Pons (tissue), 1 donor: ENCODE results near the gene AREL1.

Experiments used
- DNase-seq: peaks from one replicate; pipeline ENCODE4 v3.0.0-alpha.2; 2016; ENCODE audit warnings: low spot score

The AREL1 gene

DNA sequence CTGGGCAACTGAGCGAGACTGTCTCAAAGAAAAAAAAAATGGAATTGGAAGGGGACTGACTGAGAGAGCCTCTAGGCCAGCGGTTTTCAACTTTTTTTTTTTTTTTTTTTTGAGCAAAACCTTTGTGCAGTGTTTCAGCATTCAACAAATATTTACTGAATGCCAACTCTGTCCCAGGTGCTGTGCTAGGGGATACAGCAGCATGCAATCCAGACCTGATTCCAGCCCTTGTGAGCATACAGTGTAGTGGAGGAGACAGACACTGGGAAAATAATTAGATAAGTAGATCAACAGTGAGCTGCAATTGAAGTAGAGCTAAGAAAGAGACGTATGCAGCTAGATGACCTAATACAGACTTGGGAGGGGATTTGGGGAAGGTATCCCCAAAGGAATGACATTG is 77.0 kb downstream of the AREL1 start:
- DNase-seq, result no peak

DNA sequence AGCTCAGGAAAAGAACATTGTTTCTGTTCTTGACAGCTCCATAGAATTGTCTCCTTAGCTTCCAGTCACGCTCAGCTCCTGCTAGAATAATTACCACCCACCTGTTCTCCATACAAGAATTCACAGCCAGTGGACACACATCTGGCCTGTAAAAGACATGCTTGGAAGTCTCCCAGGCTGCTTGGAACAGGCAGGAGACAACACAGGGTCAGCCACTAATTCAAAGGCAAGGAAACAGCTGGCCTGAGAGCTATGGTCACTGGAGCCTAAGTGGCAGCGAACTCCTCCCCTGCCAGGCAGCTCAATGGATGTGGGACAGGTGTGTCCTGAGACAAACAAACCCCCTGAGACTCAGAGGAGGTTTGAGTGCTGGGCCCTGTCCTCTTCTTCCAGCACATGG is 77.9 kb downstream of the AREL1 start:
- no peak for DNase-seq

DNA sequence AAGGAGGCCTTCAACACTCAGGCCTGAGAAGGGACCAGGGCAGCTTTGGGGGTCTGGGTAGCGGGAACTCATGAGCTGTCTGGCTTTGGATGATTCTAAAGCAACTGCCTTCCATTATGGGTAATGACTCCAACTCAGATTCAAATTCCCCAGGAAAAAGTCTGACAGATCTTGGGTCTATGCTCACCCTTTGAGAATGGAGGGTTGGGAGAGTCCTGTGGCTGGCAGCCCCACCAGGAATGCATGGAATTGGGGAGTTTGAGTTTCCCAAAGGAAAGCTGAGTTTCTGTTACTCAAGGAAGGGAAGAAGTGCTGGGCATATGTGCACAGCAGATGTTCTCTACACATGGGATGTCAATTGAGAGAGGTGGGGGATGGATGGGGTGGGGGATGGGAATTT is 78.4 kb downstream of the AREL1 start:
- no peak for DNase-seq

DNA sequence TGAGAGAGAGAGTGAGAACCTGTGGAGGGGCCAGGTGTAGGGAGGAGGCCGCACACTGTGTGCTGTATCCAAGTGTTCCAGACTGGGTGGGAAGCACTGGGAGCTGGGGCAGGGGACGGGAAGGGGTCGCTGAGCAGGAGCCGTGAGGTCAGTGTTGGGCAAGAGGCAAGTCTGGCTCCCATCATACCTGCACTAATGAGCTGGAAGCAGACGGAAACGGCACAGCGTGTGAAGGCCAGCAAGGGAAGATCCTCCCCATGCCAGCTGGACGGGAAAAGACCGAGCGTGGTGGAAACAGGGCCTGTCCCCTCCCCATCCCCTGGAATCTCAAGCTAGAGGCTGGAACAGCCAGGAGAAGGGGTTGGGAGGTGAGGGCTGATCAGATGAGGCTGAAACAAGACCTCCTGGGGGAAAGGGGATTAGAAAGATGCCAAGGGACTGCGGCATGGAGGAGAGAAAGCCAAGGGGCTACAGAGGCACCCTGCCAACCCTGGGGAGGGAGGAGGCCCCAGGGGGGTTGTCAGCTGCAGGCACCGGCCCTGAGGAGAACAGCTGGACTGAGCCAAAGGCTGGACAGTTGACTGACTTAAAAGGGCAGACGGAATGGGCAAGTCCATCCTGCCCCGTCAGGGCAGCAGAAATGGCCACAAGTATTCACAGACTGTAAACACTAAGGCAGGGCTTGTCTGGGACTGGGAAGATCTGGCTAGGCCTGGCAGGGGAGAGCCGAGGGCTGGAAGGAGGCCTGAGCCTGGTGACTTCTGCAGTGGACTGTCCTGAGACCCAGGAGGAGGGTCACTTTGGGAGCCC is 81.8 kb downstream of the AREL1 start:
- no peak for DNase-seq

DNA sequence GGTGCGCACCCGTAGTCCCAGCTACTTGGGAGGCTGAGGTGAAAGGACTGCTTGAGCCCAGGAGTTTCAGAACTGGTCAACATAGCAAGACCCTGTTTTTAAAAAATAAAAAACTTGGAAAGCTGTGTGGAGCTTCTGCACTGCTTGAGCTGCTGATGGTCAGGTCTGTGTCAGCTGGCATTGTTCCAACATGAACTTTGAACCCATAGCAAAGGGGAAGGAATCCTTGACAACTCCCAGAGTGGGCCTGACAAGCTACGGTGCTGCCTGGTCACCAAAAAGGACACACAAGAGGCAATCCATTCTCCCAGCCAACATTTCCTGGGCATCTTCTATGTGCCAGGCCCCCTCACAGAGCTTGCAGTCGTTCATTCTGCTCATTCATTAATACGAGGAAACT is 84.5 kb downstream of the AREL1 start:
- no peak for DNase-seq

DNA sequence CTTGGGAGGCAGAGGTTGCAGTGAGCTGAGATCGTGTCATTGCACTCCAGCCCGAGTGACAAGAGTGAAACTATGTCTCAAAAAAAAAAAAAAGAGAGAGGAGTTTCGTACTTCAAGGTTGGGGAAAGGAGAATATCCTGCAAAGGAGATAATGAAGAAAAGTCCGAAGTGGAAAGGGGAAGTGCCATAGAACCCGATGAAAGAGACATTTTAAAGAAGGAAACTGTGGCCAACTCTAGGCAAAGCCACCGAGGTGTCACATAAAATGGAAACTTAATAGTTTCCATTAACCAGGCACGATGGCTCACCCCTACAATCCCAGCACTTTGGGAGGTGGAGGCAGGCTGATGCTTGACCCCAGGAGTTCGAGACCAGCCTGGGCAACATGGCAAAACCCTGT is 85.8 kb downstream of the AREL1 start:
- peak; percentile 19 for DNase-seq

DNA sequence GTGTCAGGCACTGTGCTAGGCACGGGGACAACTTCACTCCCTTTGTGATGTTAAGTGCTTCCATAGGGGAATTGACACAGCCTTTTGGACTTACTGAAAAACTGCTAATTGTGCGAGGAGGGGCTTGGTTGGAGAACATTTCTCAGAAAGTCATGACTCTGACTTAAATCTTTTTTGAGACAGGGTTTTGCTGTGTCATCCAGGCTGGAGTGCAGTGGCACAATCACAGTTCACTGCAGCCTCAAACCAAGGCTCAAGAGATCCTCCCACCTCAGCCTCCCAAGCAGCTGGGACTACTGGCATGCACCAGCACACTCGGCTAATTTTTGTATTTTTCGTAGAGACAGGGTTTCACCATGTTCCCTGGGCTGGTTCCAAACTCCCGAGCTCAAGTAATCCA is 90.6 kb downstream of the AREL1 start:
- DNase-seq, result no peak

DNA sequence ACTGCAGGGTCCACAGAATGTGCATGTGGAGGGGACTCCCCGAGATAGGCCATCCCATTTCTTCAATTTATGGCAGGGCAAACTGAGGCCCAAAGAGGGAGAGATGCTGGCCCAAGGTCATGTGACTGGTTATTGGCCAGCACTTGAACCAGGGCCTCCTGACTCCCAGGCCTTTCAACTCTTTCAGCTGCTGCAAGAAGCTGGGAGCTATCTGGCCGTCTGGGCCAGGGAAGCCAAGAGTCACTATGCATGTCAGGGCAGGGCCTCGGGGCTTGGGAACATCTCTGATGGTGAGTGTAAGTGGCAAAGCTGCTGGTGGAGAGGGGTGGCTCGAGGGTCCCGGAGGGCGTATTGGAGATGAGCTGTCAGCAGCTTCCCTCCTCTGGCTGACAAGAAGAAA is 91.3 kb downstream of the AREL1 start:
- no peak for DNase-seq

DNA sequence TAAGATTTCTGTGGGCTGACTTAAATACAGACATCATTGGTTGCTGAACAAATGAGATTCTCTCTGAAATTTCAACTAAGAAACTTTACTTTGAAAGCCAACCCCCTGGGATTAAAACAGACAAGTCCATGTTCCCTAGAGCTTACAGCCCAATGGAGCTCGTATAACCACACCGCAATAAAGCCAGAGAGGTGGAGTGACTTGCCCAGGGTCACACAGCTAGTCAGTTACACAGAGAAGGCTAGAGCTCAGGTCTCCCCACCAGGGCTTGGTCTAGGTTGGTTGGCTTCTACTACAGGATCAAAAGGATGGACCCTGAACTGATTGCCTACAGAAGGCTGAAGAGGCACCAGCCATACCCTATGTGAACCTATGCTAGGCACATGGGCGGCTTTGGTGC is 92.0 kb downstream of the AREL1 start:
- DNase-seq, result no peak

DNA sequence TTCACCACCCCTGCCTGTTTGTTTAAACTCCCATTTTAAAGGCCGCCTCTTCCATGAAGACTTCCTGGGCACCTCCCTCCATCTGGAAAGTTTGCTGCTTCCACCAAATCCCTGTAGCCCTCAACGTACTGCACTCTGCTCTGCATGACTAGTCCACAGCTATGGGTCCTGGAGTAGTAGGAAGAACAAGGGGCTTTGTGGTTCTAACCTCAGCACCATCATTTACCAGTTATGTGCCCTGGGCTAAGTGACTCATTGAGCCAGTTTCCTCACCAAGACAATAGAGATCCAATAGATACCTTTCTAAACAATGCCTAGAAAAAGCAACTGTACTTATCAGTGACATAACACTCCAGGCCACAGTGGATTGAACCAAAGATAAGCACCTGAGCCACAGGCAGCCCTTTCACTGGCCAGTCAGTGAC is 92.4 kb downstream of the AREL1 start:
- DNase-seq, result no peak

DNA sequence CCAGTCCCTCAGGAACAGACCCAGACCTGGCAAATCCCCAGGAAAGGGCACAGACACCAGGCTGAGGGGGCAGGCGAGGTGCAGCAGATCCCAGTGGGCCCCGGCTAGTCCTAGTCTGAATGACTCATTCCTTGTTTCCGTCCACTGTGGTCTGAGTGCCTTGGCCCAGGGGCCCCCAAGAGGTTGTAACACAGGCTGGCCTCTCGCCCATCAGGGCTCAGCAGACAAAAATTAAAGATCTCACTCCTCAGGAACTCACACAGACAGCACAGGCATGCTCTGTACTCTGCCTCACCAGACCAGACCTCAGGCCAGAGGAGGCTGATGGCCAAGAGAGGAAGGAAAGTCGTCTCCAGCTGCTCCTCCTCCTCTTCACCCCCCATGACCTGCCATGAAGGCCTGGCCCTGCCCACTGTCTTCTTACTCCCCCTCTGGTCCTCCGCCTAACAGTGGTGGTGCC is 93.2 kb downstream of the AREL1 start:
- DNase-seq, result no peak

DNA sequence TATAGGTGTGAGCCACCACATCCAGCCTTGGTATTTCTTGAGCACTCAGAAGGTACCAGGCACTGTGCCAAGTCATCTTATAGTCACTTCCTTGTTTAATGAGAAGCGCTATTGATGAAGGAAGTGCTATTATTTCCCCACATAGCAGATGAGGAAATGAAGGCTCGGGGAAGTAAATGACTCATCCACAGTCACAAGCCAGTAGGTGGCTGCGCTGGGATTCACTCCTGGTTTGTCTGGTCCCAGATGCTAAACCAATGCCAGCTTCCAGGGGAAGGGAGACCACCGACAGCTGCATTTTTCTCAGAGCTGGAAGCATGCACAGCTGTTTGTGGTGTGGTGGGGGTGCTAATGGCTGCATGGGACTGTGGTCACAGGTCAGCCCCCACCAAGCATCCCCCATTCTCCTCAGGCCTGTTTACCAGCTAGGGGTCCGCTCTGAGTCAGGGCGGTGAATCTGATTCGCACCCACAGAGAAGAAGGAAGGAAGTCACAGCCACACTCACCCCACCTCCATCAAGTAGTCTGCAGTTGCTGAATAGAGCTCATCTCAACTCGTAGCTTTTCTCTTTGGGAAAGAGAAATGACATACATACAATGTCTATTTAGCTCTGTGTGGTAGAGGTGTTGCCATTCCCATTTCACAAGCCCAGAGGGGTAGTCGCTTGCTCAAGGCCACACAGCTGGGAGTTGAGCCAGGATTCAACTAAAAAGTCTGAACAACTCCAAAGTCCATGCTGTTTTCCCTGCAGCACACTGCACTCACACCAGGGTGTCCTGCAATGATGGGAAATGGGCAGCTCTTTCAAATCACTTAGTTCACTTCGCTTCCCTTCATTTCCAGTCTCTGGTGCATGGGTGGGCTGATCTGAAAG is 94.6 kb downstream of the AREL1 start:
- peak; percentile 52 for DNase-seq

DNA sequence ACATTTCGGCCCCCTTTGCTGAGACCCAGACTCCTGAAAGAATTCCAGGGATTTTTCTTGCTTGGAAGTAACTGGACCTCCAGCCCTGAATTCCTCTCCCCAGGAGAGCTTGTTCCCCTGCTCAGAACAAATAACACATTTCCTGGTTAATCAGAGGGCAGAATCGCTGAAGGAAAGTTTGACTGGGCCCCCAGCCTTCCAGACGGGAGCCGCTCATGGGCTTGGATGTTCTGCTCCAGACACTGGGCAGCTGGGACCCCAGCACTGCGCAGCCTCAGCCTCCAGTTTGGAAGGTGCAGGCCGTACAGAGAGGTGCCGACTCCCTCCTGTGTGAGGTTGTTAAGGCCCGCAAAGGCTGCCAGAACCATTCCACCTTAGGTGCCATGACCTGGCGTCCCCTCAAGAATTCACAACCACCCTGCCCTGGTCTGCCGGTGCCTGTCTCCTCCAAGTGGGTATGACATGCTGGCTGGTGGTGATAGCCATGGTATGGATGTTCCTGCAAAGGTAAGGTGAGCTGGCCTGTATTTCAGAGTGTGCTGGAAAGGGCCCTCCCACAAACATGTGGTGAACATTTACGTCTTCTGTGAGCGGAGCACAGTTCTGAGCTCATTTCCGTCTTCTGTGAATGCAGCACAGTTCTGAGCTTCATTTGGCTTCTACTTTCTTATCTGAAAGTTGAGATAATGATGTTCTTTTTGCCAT is 95.7 kb downstream of the AREL1 start:
- DNase-seq, result no peak

DNA sequence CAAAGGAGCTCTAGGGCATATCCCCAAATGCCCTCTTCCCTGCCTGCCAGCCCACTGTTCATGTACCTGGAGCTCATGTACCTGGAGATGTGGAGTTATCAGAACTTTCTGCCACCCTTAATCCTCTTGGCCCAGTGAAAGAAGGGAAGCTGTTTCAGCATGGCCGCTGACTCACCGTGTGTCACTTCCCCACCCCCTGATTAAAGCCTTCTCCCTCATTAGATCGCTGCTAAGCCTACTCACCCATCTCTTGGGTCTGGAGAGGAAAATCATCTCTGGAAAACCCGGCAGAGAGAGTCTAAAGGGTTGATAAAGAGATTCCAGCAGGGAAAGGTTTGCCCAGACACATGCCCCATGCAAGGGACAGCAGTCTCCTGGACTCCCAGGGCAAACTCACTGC is 96.4 kb downstream of the AREL1 start:
- DNase-seq, result no peak

DNA sequence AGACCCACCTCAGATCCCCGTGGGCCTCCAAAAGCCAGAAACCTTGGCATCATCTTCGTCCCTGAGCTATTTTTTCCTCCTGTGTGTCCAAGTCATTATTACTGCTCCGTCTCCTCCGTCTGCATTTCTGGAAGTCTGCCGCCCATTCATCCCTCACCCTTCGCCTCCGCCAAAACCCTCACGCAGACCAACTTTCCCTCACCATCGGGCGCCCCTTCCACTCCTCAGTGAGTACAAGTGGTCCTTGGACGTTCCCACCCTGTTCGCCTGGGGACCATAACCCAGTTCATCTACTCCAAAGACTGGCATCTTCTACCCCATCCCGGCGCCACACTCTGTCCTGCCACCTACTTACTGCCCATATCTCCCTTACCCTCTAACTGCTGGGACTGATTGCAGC is 97.1 kb downstream of the AREL1 start:
- no peak for DNase-seq

DNA sequence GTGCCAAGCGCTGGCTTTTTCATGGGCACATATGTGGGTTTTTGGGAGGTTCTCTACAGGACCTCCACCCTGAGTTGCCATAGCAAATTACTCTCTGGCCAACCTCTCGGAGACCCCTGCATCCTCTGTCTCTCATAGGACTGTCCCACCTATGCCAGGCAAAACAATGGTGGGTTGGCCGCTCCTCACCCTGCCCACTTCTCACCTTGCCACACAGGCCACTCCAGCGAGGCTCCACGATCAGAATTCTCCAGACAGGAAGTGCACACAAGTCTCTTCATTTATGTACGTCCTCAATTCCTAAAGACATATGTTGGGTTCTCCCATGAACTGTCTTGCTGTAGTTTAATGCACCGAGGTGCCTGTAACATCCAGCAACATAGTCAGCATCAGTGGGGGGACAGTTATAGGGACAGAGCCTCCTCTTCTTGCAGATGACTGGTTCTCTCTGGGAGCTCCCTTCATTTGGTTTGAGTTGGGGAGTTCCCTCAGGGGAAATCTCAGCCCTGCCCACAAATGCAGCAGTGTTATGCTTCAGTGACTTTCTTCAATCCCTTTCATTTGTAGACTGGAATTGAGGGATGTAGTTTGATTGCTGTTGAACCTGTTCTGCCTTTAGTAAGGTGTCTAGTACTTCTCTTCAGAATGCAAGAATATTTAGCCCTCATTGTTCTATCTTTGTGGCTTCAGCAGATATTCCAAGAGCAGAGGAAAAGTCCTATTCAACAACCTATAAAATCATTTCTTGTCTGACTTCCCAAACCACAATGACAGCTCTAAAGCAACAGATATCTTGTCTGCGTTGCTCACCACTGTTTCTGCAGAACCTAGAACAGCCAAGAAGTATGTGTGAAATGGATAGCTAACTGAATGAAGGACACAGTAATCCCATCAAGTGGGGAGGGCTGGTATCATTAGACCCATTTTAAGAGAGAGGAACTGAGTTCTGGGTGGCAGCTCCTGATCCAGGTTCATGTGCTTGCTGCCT is 98.1 kb downstream of the AREL1 start:
- no peak for DNase-seq

DNA sequence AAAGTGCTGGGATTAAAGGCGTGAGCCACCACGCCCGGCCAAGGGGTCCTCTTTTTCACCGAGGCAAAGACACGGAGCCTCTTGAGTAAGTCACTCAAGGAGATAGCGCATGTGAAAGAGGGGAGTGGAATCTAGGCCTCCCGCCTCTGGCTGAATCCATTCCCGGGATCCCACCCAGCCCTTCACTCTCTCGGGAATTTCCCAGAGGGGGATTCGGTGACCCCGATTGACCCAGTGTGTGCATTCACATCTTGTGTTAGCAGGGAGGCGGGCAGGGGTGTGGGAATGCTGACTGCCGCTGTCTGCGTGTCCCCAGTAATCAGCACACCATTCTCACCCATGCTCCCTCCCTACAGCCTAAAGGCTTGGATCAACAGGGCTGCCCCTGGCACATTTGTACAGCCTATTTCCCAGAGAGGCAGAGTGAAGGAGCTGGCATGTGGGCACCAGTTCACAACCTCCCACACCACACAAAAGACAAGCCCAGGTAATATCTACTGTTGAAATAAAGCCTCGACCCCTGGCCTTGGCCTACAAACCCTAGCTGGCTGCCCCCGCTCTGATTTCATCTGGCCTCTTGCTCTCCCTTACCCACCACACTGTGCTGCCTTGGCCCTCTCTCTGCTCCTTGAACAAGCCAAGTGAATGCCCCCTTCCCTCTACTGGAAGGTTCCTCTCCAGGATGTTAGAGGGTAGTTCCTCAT is 99.5 kb downstream of the AREL1 start:
- DNase-seq, result no peak

DNA sequence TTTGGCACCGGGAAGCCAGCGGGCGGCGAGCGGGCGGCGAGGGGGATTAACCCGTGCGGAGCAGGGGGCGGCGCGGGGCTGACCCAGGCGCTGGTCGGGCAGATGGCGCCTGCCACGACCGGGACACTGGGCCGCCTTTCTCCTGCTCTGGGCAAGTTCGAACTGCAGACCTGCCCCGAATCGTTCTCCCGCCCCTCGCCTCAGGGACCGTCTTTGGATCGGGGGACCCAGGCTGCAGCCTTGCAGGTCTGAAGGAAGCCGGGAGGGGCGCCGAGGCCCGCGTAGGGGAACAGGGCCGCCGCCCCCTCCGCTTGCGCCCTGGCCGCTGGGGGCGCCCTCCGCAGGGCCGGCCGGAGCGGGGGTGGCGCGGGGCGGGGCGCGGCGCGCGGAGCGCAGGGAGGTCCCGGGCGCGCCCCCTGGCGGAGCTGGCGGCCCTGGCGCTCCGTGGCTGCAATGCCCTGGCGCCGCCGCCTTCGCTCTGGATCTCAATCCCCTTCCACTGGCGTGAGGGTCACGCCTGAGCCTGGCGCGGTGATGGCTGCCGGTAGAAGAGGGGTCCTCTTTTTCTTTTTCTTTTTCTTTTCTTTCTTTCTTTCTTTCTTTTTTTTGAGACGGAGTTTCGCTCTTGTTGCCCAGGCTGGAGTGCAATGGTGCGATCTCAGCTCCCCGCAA is 100.4 kb downstream of the AREL1 start:
- no peak for DNase-seq

DNA sequence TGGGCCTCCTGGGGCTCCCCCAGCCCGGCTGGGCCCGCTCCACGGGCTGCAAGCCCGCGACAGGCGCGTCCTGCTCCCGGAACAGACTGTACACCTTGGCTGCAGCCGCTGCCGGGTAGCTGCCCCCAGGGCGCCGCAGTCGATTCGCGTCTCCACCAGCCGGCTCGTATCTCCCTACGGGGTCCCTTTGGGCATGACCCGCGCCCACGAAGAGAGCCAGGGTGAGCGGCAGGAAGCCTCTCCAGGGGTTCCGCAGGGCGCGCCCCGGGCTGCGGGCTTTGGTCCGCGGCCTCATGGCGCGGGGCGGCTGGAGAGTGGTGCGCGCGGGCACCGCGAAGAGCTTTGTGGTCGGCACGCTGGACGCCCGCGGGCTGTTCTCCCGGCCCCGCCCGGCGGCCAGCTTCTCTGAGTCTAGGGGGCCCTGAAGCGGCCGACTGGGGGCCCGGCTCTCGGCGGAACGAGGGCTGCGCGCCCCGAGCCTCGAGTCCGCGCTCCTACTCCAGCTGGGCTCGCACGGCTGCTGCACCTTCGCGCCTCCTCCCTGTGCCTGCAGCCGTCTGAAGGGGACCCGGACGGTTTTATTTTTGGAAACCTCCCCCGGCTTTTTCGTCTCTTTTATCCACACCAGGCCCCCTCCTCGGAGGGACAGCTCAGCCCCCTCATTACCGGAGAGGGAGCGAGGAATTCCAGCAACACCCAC is 101.1 kb downstream of the AREL1 start, which contains the start of gene LTBP2:
Gene LTBP2, minus strand, starts transcription at position 588 of the 700 bp plus-strand sequence. Its CDS starts 293 bp downstream, at position 295.
- DNase-seq, result no peak
